ENCODE measurements around the gene RRAS2.
"Not testable (repeated sequence)": the region's sequence is repeated elsewhere in the genome, so short reads cannot be mapped to it uniquely, and the experiment has no call there.

RRAS2 gene

GRCh38 chr11:14358729-14359439 lies at the start of gene RRAS2:
Gene RRAS2 (minus strand): TSS chr11:14359183. CDS start chr11:14358870, 313 bp downstream.
- DNase-seq (ENCODE audit: low read depth): no peak

- no peak for DNase-seq (ENCODE audit: low read depth)
Observed at GRCh38 chr11:14408612-14409011, 49.6 kb upstream of the RRAS2 start.

GRCh38 chr11:14406116-14406515 lies 47.1 kb upstream of the RRAS2 start:
- DNase-seq (ENCODE audit: low read depth): not testable (repeated sequence)

GRCh38 chr11:14403528-14403927 lies 44.5 kb upstream of the RRAS2 start:
- DNase-seq (ENCODE audit: low read depth): not testable (repeated sequence)

- DNase-seq (ENCODE audit: low read depth): no peak
Observed at GRCh38 chr11:14399087-14399486, 40.1 kb upstream of the RRAS2 start.

GRCh38 chr11:14396273-14396672 lies 37.3 kb upstream of the RRAS2 start:
- DNase-seq (ENCODE audit: low read depth): no peak

GRCh38 chr11:14393889-14394288 lies 34.9 kb upstream of the RRAS2 start:
- DNase-seq (ENCODE audit: low read depth): no peak

- DNase-seq (ENCODE audit: low read depth): no peak
Observed at GRCh38 chr11:14393129-14393528, 34.1 kb upstream of the RRAS2 start.

- DNase-seq (ENCODE audit: low read depth): no peak
Observed at GRCh38 chr11:14390669-14391068, 31.7 kb upstream of the RRAS2 start.

- DNase-seq (ENCODE audit: low read depth): no peak
Observed at GRCh38 chr11:14388352-14388751, 29.4 kb upstream of the RRAS2 start.

- DNase-seq (ENCODE audit: low read depth): no peak
Observed at GRCh38 chr11:14386895-14387480, 28.0 kb upstream of the RRAS2 start.

- no peak for DNase-seq (ENCODE audit: low read depth)
Observed at GRCh38 chr11:14386081-14386480, 27.1 kb upstream of the RRAS2 start.

- DNase-seq (ENCODE audit: low read depth): no peak
Observed at GRCh38 chr11:14384338-14384737, 25.4 kb upstream of the RRAS2 start.

- DNase-seq (ENCODE audit: low read depth): no peak
Observed at GRCh38 chr11:14381968-14382367, 23.0 kb upstream of the RRAS2 start.

GRCh38 chr11:14380947-14381561 lies 22.1 kb upstream of the RRAS2 start:
- no peak for DNase-seq (ENCODE audit: low read depth)

- DNase-seq (ENCODE audit: low read depth): no peak
Observed at GRCh38 chr11:14380125-14380936, 21.3 kb upstream of the RRAS2 start.

- DNase-seq (ENCODE audit: low read depth): no peak
Observed at GRCh38 chr11:14378171-14378570, 19.2 kb upstream of the RRAS2 start.

GRCh38 chr11:14376920-14377319 lies 17.9 kb upstream of the RRAS2 start:
- DNase-seq (ENCODE audit: low read depth): no peak

GRCh38 chr11:14374922-14375830 lies 16.2 kb upstream of the RRAS2 start:
- DNase-seq (ENCODE audit: low read depth): no peak

- peak; percentile 61 for DNase-seq (ENCODE audit: low read depth)
Observed at GRCh38 chr11:14373941-14374646, 15.1 kb upstream of the RRAS2 start.

- no peak for DNase-seq (ENCODE audit: low read depth)
Observed at GRCh38 chr11:14372011-14372410, 13.0 kb upstream of the RRAS2 start.
